GM21737 (cell line): ENCODE measurements around the gene CD34.

Source experiments
- ATAC-seq: cut with Tn5 transposase; IDR thresholded peaks from one replicate; pipeline ENCODE4 v1.9.1; 2021; ENCODE audit warnings: mild to moderate bottlenecking, moderate library complexity; ENCODE audit not compliant: unreplicated experiment

The CD34 gene

GRCh38 chr1:207858281-207858680 lies 52.6 kb downstream of the CD34 start:
- no peak for ATAC-seq

DNA sequence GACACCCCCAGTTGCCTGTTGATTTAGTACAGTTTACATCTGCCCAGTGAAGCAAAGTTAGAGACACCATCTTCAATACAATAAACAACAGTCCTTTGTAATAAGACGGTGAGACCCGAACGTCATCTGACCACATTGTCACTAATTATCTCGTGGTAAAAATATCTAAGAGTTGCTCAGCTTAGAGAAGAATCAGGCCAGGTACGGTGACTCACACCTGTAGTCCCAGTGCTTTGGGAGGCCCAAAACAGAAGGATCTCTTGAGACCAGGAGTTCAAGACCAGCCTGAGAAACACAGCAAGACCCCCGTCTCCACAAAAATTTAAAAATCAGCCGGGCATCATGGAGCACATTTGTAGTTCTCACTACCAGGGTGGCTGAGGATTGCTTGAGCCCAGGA lies 53.5 kb downstream of the CD34 start:
- ATAC-seq = no peak

- no peak for ATAC-seq
Observed at GRCh38 chr1:207856276-207857023, 54.5 kb downstream of the CD34 start.

- ATAC-seq = no peak
Observed at GRCh38 chr1:207854001-207854400, 56.9 kb downstream of the CD34 start.

- ATAC-seq = no peak
Observed at GRCh38 chr1:207853372-207853757, 57.6 kb downstream of the CD34 start.

GRCh38 chr1:207852576-207853371 lies 58.2 kb downstream of the CD34 start:
- no peak for ATAC-seq

GRCh38 chr1:207851696-207852095 lies 59.2 kb downstream of the CD34 start:
- ATAC-seq = no peak

DNA sequence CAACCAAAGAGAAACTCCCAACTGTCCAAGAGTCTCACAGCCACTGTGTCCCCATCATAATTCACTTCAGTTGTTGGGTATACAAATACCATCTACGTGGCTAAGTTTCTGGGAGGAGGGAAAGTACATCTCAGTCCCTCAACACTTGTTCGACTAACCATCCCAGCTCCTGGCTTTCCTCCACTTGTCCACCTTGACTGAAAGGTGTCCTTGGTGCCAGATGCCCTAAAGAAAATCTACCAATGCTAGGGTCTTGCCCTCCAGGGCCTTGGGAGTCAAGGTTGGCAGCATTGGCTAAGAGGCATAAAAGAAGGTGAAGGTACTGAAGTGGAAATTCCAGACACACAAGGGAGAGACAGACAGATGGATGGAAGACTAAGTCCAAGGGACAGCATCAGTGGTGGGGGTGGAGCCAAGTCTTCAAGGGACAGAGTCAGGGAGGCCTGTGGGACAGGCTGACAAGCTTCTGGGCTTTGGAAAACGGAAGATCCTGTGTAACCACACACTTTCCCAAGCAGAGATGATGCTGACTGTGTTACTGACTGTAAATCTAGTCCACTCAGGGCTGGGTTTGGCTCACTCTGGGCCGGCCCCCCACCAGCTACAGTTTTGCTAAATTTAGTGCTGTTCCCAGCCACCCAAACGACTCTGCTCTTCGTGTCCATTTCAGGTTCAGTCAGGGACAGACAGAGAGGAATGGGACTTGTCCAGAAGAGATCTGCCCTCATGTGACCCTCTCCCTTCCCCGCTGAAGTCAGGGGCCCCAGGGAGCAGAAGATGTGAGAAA lies 60.1 kb downstream of the CD34 start:
- no peak for ATAC-seq

DNA sequence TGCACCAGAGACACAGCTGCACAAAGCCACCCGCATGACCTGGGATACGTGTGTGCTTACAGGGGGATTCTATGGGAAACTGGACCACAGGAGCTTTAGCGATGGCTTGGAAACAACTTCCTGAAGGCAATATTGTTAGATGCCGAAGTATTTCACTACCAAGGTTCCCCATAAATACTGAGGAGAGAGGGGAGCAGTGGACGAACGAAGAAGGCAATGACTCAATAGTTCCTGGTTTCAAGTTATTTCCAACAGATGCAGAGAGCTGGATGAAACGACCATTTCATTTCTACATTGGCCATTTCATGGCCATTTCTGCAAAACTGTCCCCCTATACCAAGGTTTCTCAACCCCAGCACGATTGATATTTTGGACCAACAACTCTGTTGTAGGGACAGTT lies 61.3 kb downstream of the CD34 start:
- no peak for ATAC-seq

DNA sequence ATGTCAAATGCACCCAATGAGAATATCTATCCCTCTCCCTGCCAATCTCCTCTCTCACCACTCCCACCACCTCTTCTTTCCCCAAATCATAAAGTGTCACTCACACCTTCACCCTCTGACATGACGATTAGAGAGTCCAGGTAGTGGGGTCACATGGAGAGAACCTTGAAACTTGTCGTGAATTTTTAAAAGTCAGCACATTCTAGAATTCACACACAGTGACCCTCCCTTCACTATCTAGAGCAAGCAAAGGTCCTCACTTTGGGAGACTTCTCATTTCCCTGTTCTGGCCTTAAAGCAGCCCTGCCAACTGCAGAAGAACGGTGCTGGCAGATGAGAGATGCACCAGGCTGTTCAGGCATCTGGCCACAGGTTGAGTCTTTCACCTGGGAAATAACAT lies 61.9 kb downstream of the CD34 start:
- no peak for ATAC-seq

DNA sequence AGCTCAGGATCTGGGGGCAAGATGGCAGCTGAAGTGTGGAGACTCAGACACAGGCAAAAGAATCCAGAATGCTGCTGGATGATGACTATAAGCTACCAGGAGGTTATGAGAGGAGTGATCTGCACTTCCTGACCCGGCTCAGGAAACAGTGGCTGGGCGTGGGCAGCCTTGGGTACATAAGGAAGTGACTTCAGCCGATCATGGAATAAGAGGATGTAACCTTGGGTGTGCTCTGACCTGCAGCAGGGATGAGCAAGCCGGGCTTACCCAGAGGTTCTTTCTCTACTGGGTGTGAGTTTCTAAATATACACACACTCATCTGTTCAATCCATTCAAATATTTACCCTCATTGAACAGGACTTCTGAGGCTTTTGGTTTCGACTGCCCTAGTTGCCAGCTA lies 62.7 kb downstream of the CD34 start:
- ATAC-seq = peak; percentile 45

DNA sequence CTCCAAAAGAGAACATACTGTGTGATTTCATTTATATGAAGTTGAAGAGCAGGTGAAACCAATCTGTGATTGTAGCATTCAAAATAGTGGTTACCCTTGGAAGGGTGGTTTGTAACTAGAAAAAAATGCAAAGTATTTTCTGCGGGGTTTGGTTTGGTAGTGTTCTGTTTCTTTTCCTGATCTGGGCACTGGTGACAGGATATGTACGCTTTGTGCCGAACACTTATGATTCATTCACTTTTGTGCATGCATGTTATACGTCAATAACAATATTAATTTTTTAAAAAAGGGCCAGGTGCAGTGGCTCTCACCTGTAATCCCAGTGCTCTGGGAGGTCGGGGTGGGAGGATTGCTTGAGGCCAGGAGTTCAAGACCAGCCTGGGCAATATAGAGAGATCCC lies 63.8 kb downstream of the CD34 start:
- ATAC-seq = no peak

GRCh38 chr1:207845109-207845508 lies 65.8 kb downstream of the CD34 start:
- ATAC-seq = no peak

DNA sequence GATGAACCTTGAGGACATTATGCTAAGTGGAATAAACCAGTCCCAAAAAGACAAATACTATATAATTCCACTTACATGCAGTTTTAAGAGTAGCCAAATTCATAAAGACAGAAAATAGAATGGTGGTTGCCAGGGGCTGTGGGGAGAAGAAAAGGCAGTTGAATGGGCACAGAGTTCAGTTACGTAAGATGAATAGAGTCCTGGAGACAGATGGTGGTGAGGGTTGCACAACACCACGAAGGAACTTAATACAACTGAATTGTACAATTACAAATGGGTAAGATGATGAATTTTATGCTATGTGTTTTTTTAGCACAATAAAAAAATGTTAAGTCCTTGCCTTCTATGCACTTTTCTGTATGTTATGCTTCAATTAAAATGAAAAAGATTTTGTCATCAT lies 66.6 kb downstream of the CD34 start:
- ATAC-seq = no peak

GRCh38 chr1:207842506-207842905 lies 68.4 kb downstream of the CD34 start:
- ATAC-seq = no peak

DNA sequence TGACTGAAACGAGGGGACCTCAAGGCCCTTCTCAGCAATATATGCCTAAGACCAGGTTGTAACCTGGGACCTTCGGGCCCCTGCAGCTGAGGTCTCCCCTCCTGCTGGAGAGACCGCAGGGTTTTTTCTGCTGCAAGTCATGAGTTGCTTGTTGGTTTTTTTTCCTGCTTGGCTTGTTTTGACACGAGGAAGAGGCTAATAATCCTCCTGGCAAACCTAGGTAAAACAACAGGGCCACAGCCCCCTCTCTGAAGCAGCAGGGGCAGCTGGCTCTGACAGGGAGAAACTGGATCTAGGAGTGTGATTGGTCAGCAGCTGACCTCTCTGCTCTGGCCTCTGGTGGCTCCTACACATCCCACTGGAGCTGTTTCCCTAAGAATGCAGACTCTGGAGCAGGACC lies 69.0 kb downstream of the CD34 start:
- ATAC-seq = no peak

DNA sequence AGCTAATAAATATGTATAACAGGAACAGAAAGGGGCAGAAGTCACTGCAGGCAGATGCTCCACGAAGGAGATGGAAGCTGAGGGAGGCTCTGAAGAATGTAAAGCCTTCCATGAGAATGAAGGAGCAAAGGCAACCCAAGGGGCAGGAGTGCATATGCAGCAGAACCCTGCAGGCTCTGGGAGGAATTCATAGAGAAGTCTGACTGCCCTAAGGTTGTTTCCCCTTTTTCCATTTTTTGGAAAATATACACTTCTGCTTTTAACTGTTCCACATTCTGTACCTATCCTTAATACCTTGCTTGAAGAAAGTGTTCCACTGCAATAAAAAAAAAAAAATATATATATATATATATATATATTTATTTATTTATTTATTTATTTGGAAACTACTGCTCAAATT lies 69.6 kb downstream of the CD34 start:
- no peak for ATAC-seq

DNA sequence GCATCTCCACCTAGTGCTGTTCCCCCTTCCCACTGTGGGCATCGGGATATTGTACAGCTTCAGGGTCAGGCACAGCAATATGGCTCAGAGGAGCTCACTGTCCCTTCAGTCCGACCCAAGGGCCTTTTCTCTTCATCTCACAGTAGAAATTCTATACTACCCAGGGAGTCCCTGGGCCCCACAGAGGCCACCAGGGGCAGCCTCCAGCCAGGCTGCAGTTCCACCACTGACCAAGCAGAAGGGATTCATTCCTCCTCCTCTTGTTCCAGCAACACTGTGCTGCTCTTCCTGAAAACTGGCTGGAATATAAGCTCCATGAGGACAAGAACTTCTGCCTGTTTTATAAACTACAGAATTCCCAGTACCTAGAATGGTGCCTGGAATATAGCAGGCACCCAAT lies 70.5 kb downstream of the CD34 start:
- ATAC-seq = no peak

DNA sequence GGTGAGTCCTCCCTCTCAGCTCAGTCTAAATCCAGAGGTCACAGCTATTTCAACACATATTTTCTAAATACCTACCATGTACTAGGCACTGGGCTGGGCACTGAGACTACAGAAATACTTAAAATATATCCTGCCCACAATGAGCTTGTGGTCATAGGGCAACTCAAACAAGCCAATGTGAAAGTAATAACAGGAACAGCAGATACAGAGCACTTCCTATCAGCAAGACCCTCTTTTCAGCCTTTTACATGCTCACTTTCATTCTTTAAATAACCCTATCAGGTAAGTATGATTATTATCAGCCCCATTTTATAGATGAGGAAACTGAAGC lies 71.9 kb downstream of the CD34 start:
- no peak for ATAC-seq

GRCh38 chr1:207838156-207839082 lies 72.5 kb downstream of the CD34 start:
- no peak for ATAC-seq

GRCh38 chr1:207837673-207838072 lies 73.3 kb downstream of the CD34 start:
- no peak for ATAC-seq
